Tibial nerve (tissue), 4 donors: Measurements from ENCODE around the gene CALY. TPM values are rescaled to one million over a fixed set of nuclear protein-coding genes. Genes with fewer than 3 reads are reported as not detected.

Experiments used
- DNase-seq, 2 donors: peaks; one replicate each; pipeline ENCODE4 v3.0.0-alpha.2; 2019; ENCODE audit warnings: low spot score in 2 of 2
- H3K27ac ChIP-seq, 4 donors: fragments of 200-600 bp; sonication (generic) in 3 of 4; one replicate each; pipeline ENCODE4 v1.5.1; 2017 to 2019; ENCODE audit warnings: mild to moderate bottlenecking in 1 of 4
- H3K27me3 ChIP-seq, 2 donors: fragments of 200-600 bp; sonication (generic) in 1 of 2; one replicate each; pipeline versions ENCODE4 v1.5.1 to v1.6.0; 2017 to 2019
- H3K36me3 ChIP-seq, 3 donors: fragments of 200-600 bp; sonication (generic); one replicate each; pipeline ENCODE4 v1.5.1; 2018 to 2019
- H3K4me1 ChIP-seq, 4 donors: fragments of 200-600 bp; sonication (generic) in 3 of 4; one replicate each; pipeline ENCODE4 v1.5.1; 2017 to 2019
- H3K4me3 ChIP-seq, 4 donors: fragments of 200-600 bp; sonication (generic) in 3 of 4; one replicate each; pipeline ENCODE4 v1.5.1; 2017 to 2019; ENCODE audit warnings: mild to moderate bottlenecking in 1 of 4, moderate library complexity in 1 of 4
- H3K9me3 ChIP-seq, 4 donors: fragments of 200-600 bp; sonication (generic) in 3 of 4; one replicate each; pipeline ENCODE4 v1.5.1; 2017 to 2019
- EP300 ChIP-seq, 2 donors: sonication (generic); formaldehyde crosslinking; IDR thresholded peaks; one replicate each; pipeline ENCODE4 v1.6.1; 2017; ENCODE audit warnings: antibody characterized with exemption in 2 of 2, mild to moderate bottlenecking in 1 of 2
- POLR2A ChIP-seq, 2 donors: fragments of 450-650 bp; IDR thresholded peaks; one replicate each; pipeline ENCODE4 v1.6.1; 2017; ENCODE audit warnings: antibody characterized with exemption in 2 of 2, mild to moderate bottlenecking in 2 of 2, moderate library complexity in 2 of 2
- WGBS, 2 donors: methylation state at CpG; one replicate each; pipeline ENCODE4 v1.1.5; 2018; 5-methylcytosine and 5-hydroxymethylcytosine counted together
- total RNA-seq, 4 donors: library from RNA; depleted of rRNA; stranded (reverse); fragments of >200 nt; gene quantifications; one replicate each; pipeline ENCODE4 v1.1.0, GENCODE V29; 2016
- TF ChIP-seq, protein P1 (sequence below), 5 experiments: fragments of 200-600 bp in 3 of 5; fragments of 450-650 bp in 2 of 5; sonication (generic) in 3 of 5; IDR thresholded peaks; one replicate each; pipeline ENCODE4 v1.5.1; 2016 to 2019; ENCODE audit warnings: antibody characterized with exemption in 5 of 5, mild to moderate bottlenecking in 3 of 5, moderate library complexity in 2 of 5

Gene CALY, protein sequence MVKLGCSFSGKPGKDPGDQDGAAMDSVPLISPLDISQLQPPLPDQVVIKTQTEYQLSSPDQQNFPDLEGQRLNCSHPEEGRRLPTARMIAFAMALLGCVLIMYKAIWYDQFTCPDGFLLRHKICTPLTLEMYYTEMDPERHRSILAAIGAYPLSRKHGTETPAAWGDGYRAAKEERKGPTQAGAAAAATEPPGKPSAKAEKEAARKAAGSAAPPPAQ
- 1 to 10 TPM in 2 of 4 donors, under 1 TPM in 1, not detected in 1; 0.60 to 4.4 (median 1.2) TPM for total RNA-seq

DNA sequence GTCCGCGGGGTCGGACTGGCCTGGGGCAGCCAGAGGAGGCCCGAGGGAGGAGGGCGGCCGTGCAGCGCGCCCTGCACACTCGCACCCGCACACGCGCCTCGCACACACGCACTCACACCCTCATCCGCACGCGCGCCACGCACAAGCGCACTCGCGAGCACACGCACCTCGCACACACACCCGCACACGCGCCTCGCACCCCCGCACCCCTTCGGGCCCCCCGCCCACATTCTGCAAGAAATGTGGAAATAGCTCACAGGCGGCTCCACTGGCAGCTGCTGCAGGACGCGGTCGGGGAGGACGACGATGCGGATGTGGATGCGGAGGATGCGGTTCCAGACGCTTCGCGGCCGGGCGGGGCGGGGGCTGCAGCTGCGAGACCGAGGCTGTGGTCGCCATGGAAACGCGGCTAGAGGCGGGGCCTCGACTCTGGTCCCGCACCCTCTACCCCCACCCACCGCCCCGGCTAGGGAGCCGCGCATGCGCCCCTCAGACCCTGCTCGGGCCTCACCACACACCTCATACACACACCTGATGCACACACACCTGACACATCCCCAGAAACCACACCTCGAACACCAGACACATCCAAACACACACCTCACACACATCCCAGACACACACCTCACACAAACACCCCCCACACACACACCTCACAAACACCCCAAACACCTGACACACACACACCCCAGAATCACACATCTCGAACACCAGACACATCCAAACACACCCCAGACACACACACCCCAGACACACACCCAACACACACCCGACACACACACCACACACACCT lies at the start of gene CALY:
Gene CALY (minus strand): TSS at position 320 of the 793 bp plus-strand sequence. CDS start 7,907 bp downstream, outside the sequence.
- H3K27ac ChIP-seq: no peak within 1 kb of the TSS
- H3K27me3 ChIP-seq: peaks cover 3 to 87% of the 10 kb centered on the region in 2 donors
- H3K4me3 ChIP-seq: peak within 1 kb of the TSS; percentile 11 to 47 (median 32)
- DNase-seq: no peak
- TF ChIP-seq POLR2A (IDR thresholded peaks at IDR 0.05) (no peak), EP300 (IDR thresholded peaks at IDR 0.05) (no peak)
- TF ChIP-seq, protein P1, sequence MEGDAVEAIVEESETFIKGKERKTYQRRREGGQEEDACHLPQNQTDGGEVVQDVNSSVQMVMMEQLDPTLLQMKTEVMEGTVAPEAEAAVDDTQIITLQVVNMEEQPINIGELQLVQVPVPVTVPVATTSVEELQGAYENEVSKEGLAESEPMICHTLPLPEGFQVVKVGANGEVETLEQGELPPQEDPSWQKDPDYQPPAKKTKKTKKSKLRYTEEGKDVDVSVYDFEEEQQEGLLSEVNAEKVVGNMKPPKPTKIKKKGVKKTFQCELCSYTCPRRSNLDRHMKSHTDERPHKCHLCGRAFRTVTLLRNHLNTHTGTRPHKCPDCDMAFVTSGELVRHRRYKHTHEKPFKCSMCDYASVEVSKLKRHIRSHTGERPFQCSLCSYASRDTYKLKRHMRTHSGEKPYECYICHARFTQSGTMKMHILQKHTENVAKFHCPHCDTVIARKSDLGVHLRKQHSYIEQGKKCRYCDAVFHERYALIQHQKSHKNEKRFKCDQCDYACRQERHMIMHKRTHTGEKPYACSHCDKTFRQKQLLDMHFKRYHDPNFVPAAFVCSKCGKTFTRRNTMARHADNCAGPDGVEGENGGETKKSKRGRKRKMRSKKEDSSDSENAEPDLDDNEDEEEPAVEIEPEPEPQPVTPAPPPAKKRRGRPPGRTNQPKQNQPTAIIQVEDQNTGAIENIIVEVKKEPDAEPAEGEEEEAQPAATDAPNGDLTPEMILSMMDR (IDR thresholded peaks at IDR 0.05): no peak
- peaks cover 5 to 25% (median 20%) of the 10 kb centered on the region in 4 donors for H3K4me1 ChIP-seq
- 9 to 18% methylated on average over 34 to 55 of the region's 63 CpGs for WGBS, 2 donors
- H3K36me3 ChIP-seq: no peaks in the 10 kb centered on the region
- peaks cover 0 to 5% (median 0%) of the 10 kb centered on the region in 4 donors for H3K9me3 ChIP-seq

DNA sequence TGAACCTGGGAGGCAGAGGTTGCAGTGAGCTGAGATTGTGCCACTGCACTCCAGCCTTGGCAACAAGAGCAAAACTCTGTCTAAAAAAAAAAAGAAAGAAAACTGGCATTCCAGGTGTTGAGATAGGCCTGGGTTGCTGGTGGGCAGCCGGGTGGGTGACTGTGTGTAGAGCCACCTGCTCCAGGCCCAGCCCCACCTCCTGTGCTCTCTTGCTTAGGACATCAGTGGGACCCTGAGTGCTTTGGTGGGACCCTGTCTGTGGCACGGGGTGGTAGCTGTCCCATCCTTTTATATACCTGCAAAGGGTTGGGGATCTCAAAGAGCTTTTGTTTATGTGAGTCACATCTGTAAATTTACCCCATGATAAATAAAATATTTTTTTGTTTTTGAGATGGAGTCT lies 48.5 kb upstream of the CALY start:
- H3K27me3 ChIP-seq: no peaks in the 10 kb centered on the region
- 90 to 92% methylated on average over 2 of the region's 2 CpGs for WGBS, 2 donors
- no peak for DNase-seq
- peaks cover 0 to 71% (median 4%) of the 10 kb centered on the region in 3 donors for H3K36me3 ChIP-seq
- TF ChIP-seq, protein P1 (IDR thresholded peaks at IDR 0.05): no peak
- TF ChIP-seq POLR2A (IDR thresholded peaks at IDR 0.05) (no peak), EP300 (IDR thresholded peaks at IDR 0.05) (no peak)
- no peak overlapping the region for H3K4me3 ChIP-seq
- H3K9me3 ChIP-seq: no peaks in the 10 kb centered on the region
- no peak overlapping the region for H3K27ac ChIP-seq
- H3K4me1 ChIP-seq: peaks cover 0 to 2% (median under 1%) of the 10 kb centered on the region in 4 donors

DNA sequence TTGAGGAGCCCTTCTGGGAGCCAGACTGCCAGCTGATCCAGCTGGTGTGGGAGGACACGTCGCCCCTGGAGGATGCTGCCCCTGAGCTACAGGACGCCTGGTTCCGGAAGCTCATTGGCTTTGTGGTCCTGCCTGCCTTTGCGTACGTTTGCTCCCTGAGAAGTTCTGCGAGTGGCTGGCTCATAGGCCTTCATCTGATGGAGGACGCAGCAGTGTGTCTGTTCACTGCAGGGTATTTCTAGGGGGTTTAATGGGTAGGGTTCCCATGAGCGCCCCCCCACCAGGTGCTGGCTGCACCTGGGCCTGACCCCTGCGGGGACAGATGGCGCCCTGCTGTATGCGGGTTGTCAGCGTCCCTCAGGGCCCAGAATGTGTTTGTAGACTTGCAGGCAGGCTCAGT lies 47.4 kb upstream of the CALY start:
- DNase-seq: no peak
- TF ChIP-seq POLR2A (IDR thresholded peaks at IDR 0.05) (no peak), EP300 (IDR thresholded peaks at IDR 0.05) (no peak)
- TF ChIP-seq, protein P1 (IDR thresholded peaks at IDR 0.05): no peak
- Histone ChIP-seq H3K4me1 (peaks cover 0 to 9% (median 9%) of the 10 kb centered on the region in 4 donors), H3K4me3 (no peak overlapping the region), H3K27me3 (no peaks in the 10 kb centered on the region), H3K9me3 (no peaks in the 10 kb centered on the region), H3K27ac (no peak overlapping the region), H3K36me3 (peaks cover 0 to 59% (median 4%) of the 10 kb centered on the region in 3 donors)
- 88 to 93% methylated on average over 7 to 13 of the region's 13 CpGs for WGBS, 2 donors

DNA sequence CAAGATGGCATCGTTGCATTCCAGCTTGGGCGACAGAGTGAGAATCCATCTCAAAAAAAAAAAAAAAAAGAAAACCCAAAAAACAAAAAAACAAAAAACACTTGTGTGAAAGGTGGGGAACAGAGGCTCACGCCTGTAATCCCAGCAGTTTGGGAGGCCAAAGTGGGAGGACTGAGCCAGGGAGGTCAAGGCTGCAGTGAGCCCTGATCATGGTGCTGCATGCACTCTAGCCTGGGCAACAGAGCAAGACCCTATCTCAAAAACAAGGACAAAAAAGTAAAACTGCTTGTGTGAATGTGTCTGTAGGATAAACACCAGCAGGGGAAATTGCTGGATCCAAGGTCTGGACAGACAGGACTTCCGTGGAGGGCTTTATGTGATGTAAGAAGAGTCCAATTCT lies 46.9 kb upstream of the CALY start:
- Histone ChIP-seq H3K36me3 (peaks cover 0 to 54% (median 4%) of the 10 kb centered on the region in 3 donors), H3K9me3 (no peaks in the 10 kb centered on the region), H3K27me3 (no peaks in the 10 kb centered on the region), H3K27ac (no peak overlapping the region), H3K4me1 (peaks cover 0 to 9% (median 9%) of the 10 kb centered on the region in 4 donors), H3K4me3 (no peak overlapping the region)
- TF ChIP-seq, protein P1 (IDR thresholded peaks at IDR 0.05): no peak
- TF ChIP-seq POLR2A (IDR thresholded peaks at IDR 0.05) (no peak), EP300 (IDR thresholded peaks at IDR 0.05) (no peak)
- no peak for DNase-seq
- 87 to 94% methylated on average over 4 of the region's 4 CpGs for WGBS, 2 donors

GRCh38 chr10:133381036-133381435 lies 44.3 kb upstream of the CALY start:
- Histone ChIP-seq H3K27ac (no peak overlapping the region), H3K9me3 (no peaks in the 10 kb centered on the region), H3K36me3 (peaks cover 0 to 47% (median 4%) of the 10 kb centered on the region in 3 donors), H3K4me1 (peaks cover 0 to 30% (median 17%) of the 10 kb centered on the region in 4 donors), H3K4me3 (no peak overlapping the region), H3K27me3 (no peaks in the 10 kb centered on the region)
- WGBS, 2 donors: 93 to 94% methylated on average over 3 to 8 of the region's 8 CpGs
- no peak for DNase-seq
- TF ChIP-seq EP300 (IDR thresholded peaks at IDR 0.05) (no peak), POLR2A (IDR thresholded peaks at IDR 0.05) (no peak)
- TF ChIP-seq, protein P1 (IDR thresholded peaks at IDR 0.05): no peak
